Measurements from ENCODE around the gene YWHAQ. TPM values are rescaled to one million over a fixed set of nuclear protein-coding genes. Genes with fewer than 3 reads are reported as not detected.

YWHAQ gene
- total RNA-seq, 4 donors from 2014 or later = 223 to 239 (median 230) TPM

GRCh38 chr2:9657083-9657482 lies 26.3 kb upstream of the YWHAQ start:
- Histone ChIP-seq H3K36me3 (no peaks in the 10 kb centered on the region), H3K27me3 (no peaks in the 10 kb centered on the region), H3K27ac (replicated peaks in 1 of 4) (no peak overlapping the region), H3K9me3 (no peaks in the 10 kb centered on the region), H3K4me3 (no peak overlapping the region), H3K4me1 (no peaks in the 10 kb centered on the region)
- TF ChIP-seq EP300 (IDR thresholded peaks at IDR 0.05) = no peak
- TF ChIP-seq POLR2A (IDR thresholded peaks at IDR 0.05; ENCODE audit: low read depth) = no peak
- no peak for TF ChIP-seq POLR2AphosphoS5 (IDR thresholded peaks at IDR 0.05)
- no peak for TF ChIP-seq CTCF (IDR thresholded peaks at IDR 0.05)
- WGBS = 83% methylated on average over 4 of the region's 6 CpGs
- no peak for DNase-seq (ENCODE audit: extremely low spot score)
- intact Hi-C loops (cut with DNase I) = no loop called here

- 85% methylated on average over 11 of the region's 11 CpGs for WGBS
- intact Hi-C loops (cut with DNase I) = no loop called here
Measured at GRCh38 chr2:9656270-9656766, 25.5 kb upstream of the YWHAQ start.

GRCh38 chr2:9655441-9656269 lies 24.9 kb upstream of the YWHAQ start:
- TF ChIP-seq CTCF (IDR thresholded peaks at IDR 0.05) (no peak), POLR2A (IDR thresholded peaks at IDR 0.05; ENCODE audit: low read depth) (no peak), EP300 (IDR thresholded peaks at IDR 0.05) (no peak), POLR2AphosphoS5 (IDR thresholded peaks at IDR 0.05) (no peak)
- H3K27ac ChIP-seq (replicated peaks in 1 of 4) = no peak overlapping the region
- whole genome bisulfite sequencing = 97% methylated on average over 13 of the region's 13 CpGs
- intact Hi-C loops (cut with DNase I) = no loop called here
- H3K9me3 ChIP-seq = no peaks in the 10 kb centered on the region
- H3K4me3 ChIP-seq = no peak overlapping the region
- DNase-seq (ENCODE audit: extremely low spot score) = no peak
- no peaks in the 10 kb centered on the region for H3K27me3 ChIP-seq
- H3K36me3 ChIP-seq = no peaks in the 10 kb centered on the region
- H3K4me1 ChIP-seq = no peaks in the 10 kb centered on the region

More at GRCh38 chr2:9656270-9656766, 25.5 kb upstream of the YWHAQ start:
- Histone ChIP-seq H3K27me3 (no peaks in the 10 kb centered on the region), H3K36me3 (no peaks in the 10 kb centered on the region), H3K4me1 (no peaks in the 10 kb centered on the region), H3K4me3 (no peak overlapping the region), H3K27ac (replicated peaks in 1 of 4) (no peak overlapping the region), H3K9me3 (no peaks in the 10 kb centered on the region)
- DNase-seq (ENCODE audit: extremely low spot score) = no peak
- TF ChIP-seq POLR2A (IDR thresholded peaks at IDR 0.05; ENCODE audit: low read depth) (no peak), EP300 (IDR thresholded peaks at IDR 0.05) (no peak), CTCF (IDR thresholded peaks at IDR 0.05) (no peak), POLR2AphosphoS5 (IDR thresholded peaks at IDR 0.05) (no peak)

- no peak overlapping the region for H3K27ac ChIP-seq (replicated peaks in 1 of 4)
- H3K36me3 ChIP-seq = no peaks in the 10 kb centered on the region
- no peaks in the 10 kb centered on the region for H3K27me3 ChIP-seq
- WGBS = 77% methylated on average over 6 of the region's 6 CpGs
- TF ChIP-seq POLR2AphosphoS5 (IDR thresholded peaks at IDR 0.05) = no peak
- no peak for TF ChIP-seq CTCF (IDR thresholded peaks at IDR 0.05)
- TF ChIP-seq EP300 (IDR thresholded peaks at IDR 0.05) = no peak
- intact Hi-C loops (cut with DNase I) = no loop called here
- no peaks in the 10 kb centered on the region for H3K4me1 ChIP-seq
- no peaks in the 10 kb centered on the region for H3K9me3 ChIP-seq
- no peak overlapping the region for H3K4me3 ChIP-seq
- no peak for DNase-seq (ENCODE audit: extremely low spot score)
Measured at GRCh38 chr2:9654452-9655100, 23.8 kb upstream of the YWHAQ start.
